Measurements from ENCODE around the gene BUD13. TPM values are rescaled to one million over a fixed set of nuclear protein-coding genes. Genes with fewer than 3 reads are reported as not detected.

BUD13 gene
- total and polyA plus RNA-seq, 2 donors from 2014 or later = 11.7 to 14.1 TPM

GRCh38 chr11:116792144-116792868, 19.5 kb upstream of the BUD13 start:
- intact Hi-C loops (cut with DNase I) = no loop called here
- no peak overlapping the region for H3K9ac ChIP-seq (ENCODE audit: low read length in 3 of 3)
- no peak for DNase-seq
- no peak overlapping the region for H3K27ac ChIP-seq (ENCODE audit: low read depth in 2 of 2, low read length in 2 of 2)
- no peaks in the 10 kb centered on the region for H3K36me3 ChIP-seq (ENCODE audit: control insufficient read depth in 2 of 3, insufficient read depth in 3 of 3, low read length in 3 of 3)
- H3K27me3 ChIP-seq (ENCODE audit: control insufficient read depth, insufficient read depth, low read length) = no peaks in the 10 kb centered on the region
- no peak for TF ChIP-seq CTCF (IDR thresholded peaks at IDR 0.05; ENCODE audit: borderline replicate concordance, extremely low read depth, insufficient read depth)
- FAIRE-seq = no peak
- H3K4me1 ChIP-seq (ENCODE audit: control insufficient read depth in 2 of 3, insufficient read depth in 2 of 3, low read depth in 1 of 3, low read length in 3 of 3) = peaks cover 0 to 10% (median 7%) of the 10 kb centered on the region in 3 donors
- no peaks in the 10 kb centered on the region for H3K9me3 ChIP-seq (ENCODE audit: control insufficient read depth in 2 of 3, insufficient read depth in 1 of 3, low read length in 3 of 3)
- H3K4me3 ChIP-seq (ENCODE audit: low read length in 3 of 3) = no peak overlapping the region

- H3K4me1 ChIP-seq (ENCODE audit: control insufficient read depth in 2 of 3, insufficient read depth in 2 of 3, low read depth in 1 of 3, low read length in 3 of 3) = peaks cover 0 to 15% (median 11%) of the 10 kb centered on the region in 3 donors
- H3K27ac ChIP-seq (ENCODE audit: low read depth in 2 of 2, low read length in 2 of 2) = no peak within 1 kb of the TSS
- no peaks in the 10 kb centered on the region for H3K27me3 ChIP-seq (ENCODE audit: control insufficient read depth, insufficient read depth, low read length)
- no peak for TF ChIP-seq CTCF (IDR thresholded peaks at IDR 0.05; ENCODE audit: borderline replicate concordance, extremely low read depth, insufficient read depth)
- intact Hi-C loops (cut with DNase I) = no loop called here
- H3K9ac ChIP-seq (ENCODE audit: low read length in 3 of 3) = no peak within 1 kb of the TSS
- FAIRE-seq (no peak), DNase-seq (no peak)
- H3K9me3 ChIP-seq (ENCODE audit: control insufficient read depth in 2 of 3, insufficient read depth in 1 of 3, low read length in 3 of 3) = no peaks in the 10 kb centered on the region
- H3K4me3 ChIP-seq (ENCODE audit: low read length in 3 of 3) = peak within 1 kb of the TSS in 1 of 3 donors; percentile 17
- no peaks in the 10 kb centered on the region for H3K36me3 ChIP-seq (ENCODE audit: control insufficient read depth in 2 of 3, insufficient read depth in 3 of 3, low read length in 3 of 3)
Observed at GRCh38 chr11:116791813-116792143, 19.0 kb upstream of the BUD13 start, which contains the start of gene APOA5. APOA5 (minus strand) TSS chr11:116791879; CDS start chr11:116791860, 19 bp downstream.

GRCh38 chr11:116791002-116791812, 18.4 kb upstream of the BUD13 start:
- intact Hi-C loops (cut with DNase I) = no loop called here
- Histone ChIP-seq H3K27me3 (ENCODE audit: control insufficient read depth, insufficient read depth, low read length) (no peaks in the 10 kb centered on the region), H3K9me3 (ENCODE audit: control insufficient read depth in 2 of 3, insufficient read depth in 1 of 3, low read length in 3 of 3) (no peaks in the 10 kb centered on the region), H3K27ac (ENCODE audit: low read depth in 2 of 2, low read length in 2 of 2) (no peak overlapping the region), H3K9ac (ENCODE audit: low read length in 3 of 3) (no peak overlapping the region), H3K4me1 (ENCODE audit: control insufficient read depth in 2 of 3, insufficient read depth in 2 of 3, low read depth in 1 of 3, low read length in 3 of 3) (peaks cover 0 to 17% (median 15%) of the 10 kb centered on the region in 3 donors), H3K36me3 (ENCODE audit: control insufficient read depth in 2 of 3, insufficient read depth in 3 of 3, low read length in 3 of 3) (peaks cover 0 to 4% (median 0%) of the 10 kb centered on the region in 3 donors), H3K4me3 (ENCODE audit: low read length in 3 of 3) (peak overlapping the region in 1 of 3 donors; percentile 17)
- FAIRE-seq (no peak), DNase-seq (peak; percentile 79 to 89 (median 81))
- TF ChIP-seq CTCF (IDR thresholded peaks at IDR 0.05; ENCODE audit: borderline replicate concordance, extremely low read depth, insufficient read depth) = peak; percentile 90

Data from kidney (tissue), 14 donors.